HG03108 (cell line): ENCODE results near the gene HS1BP3.

ENCODE experiments used
- ATAC-seq: cut with Tn5 transposase; IDR thresholded peaks from one replicate; pipeline ENCODE4 v1.9.1; 2021; ENCODE audit warnings: moderate library complexity; ENCODE audit not compliant: unreplicated experiment

Gene HS1BP3

DNA sequence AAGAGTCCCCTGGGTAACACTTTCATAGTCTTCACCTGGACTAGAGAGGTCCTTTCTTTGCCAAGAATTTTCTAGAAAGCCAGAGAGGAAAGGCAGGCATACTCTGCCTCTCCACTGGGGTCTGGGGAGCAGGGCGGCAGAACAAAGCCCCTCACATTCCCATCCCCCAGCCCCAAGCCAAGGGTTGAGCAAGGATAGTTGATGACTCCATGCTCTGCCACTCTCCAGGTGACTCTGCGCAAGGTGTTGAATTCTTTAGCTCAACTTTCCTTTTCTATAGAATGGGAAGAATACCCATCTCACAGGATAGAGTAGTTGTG, 13.1 kb upstream of the HS1BP3 start:
- ATAC-seq: no peak

DNA sequence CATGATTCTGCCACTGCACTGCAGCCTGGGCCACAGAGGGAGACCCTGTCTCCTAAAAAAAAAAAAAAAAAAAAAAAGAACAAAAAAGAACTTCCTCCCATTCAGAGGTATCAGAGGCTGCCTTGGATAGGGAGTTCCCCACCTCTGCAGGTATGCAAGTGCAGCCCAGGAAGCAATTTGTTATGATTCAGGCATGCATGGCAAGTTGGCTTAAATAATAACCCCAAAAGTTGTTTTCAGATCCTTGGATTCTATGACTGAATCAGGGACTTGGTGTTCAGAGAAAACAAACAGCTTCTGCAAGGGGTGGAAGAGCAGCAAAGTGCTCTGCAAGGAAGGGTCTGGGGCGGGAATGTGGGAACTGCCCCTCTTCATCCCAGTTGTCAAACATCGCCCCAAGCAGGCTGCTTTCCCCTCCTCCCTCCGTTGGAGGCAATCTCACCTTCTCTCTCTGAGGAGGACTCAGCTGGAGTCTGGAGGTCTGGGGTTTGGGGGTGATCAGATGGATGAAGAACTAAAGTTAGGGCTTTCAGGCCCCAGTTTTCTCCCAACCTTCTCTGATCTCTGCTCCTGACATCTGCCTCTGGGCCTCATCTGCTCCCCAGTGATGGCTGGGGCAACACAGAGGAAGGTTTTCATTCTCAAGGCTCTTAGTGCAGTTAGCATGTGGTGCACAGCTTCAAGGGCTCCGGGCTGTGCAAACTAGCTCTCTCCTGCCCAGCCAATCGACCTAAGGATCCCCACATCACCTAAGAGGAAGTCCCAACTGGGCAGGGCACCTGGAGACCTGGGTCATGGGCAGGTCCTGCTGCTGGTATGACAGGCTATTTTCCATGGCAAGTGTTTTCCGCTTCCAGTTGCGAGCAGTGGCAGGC, 12.5 kb upstream of the HS1BP3 start:
- ATAC-seq: no peak

DNA sequence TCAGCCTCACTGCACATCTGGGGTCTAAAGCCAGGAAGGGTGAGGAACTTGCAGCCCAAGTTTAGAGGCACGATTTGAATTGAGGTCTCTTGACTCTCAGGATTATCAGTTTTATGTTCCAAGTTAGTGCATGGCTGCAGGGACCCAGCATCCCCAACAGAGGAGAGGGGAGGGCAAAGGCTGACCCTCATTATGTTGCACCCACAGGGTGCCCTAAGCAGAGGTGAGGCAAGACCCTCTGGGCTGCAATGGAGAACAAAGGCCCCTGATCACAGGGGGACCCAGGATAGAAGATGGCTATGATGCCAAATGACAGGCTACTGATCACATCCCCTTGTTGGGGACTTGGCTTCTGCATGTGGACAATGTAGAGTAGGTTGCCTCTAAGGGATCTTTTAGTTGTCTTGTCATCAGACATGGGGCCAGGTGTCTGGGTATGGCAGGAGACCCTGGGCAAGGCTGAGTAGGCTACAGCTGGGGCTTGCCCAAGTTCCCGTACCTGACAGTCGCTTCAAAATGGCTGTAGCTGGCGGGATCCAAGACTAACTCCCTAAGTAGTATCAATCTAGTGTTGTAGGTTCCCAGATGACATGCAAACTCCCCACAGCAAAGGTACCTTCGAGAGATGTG, 11.5 kb upstream of the HS1BP3 start:
- no peak for ATAC-seq

DNA sequence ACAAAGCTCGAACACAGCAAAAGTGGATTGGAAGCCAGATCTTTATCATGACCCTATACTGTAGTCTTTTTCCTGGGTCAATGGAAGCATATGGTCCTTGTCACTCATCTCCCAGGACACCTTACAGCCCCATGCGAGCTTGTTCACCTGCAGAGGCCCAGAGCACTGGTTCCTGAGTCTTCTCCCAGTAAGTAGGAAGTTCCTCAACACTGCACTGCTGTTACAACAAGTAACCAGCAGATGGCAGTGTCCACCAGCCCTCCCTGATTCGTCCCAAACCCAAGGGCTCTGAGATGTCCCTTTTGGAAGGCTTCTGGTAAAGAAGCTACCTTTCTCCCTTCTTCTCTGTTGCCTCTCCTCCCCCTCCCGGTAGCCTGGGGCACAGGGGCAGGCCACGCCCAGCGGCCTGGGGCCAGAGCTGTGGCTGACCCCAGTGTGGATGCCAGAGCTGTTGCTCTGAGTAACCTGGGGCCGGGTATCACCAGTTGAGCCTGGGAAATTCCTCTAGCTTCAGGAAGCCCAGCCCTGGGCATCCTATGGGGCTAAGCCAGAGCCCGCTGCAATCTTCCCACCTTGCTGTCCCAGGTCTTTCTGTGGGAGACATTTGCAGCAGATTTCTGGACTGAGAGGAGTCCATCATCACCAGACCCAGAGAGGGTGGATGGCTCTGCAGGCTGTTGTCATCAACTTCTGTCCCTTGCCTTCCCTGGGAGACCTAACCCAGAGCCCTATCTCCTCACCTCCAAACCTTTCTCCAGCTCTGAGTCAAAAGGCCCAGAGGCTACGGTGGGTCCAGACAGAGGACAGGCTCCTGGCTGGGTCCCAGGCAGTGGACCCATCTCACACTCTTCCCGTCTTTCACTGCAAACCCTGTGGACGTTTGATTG, 10.8 kb upstream of the HS1BP3 start:
- no peak for ATAC-seq

DNA sequence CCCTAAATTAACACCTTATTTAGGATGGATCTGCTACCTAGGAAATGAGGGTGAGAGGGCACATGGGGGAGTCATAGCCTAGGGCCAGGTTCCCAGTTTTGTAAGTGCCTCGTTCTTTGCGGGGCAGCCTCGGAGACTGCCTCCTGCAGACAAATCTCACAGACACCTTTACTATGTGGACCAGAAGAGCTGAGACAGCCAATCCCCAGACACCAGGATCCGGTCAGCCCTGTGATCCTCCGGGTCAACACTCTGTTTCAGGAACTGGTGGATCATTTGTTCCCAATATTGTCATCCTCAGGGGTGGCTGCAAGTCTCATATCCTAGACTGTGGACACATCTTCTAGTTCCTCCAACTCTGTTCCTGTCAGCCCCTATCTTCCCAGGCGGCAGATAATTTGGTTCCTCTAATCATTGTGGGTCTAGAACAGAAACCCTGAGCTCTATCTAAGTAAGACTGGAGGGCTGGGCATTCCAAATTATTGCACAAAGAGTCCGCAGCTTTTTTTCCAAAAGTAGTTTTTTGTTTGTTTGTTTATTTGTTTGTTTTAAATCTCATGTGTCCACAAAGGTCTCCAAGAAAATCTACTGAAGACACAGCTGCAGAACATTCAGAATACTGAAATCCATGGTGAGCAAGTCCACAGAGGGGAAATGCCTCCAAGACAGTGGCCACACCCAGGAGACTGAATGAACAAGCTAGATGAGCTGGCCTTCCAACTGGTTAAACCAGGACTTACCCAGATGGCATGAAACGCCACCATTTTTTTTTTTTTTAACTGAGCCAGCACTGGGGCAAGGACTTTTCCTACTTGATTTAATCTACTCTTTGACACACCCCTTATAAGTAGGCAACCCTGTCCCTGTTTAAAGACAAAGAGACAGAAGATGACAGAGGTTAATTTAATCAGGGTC, 9.9 kb upstream of the HS1BP3 start:
- no peak for ATAC-seq

DNA sequence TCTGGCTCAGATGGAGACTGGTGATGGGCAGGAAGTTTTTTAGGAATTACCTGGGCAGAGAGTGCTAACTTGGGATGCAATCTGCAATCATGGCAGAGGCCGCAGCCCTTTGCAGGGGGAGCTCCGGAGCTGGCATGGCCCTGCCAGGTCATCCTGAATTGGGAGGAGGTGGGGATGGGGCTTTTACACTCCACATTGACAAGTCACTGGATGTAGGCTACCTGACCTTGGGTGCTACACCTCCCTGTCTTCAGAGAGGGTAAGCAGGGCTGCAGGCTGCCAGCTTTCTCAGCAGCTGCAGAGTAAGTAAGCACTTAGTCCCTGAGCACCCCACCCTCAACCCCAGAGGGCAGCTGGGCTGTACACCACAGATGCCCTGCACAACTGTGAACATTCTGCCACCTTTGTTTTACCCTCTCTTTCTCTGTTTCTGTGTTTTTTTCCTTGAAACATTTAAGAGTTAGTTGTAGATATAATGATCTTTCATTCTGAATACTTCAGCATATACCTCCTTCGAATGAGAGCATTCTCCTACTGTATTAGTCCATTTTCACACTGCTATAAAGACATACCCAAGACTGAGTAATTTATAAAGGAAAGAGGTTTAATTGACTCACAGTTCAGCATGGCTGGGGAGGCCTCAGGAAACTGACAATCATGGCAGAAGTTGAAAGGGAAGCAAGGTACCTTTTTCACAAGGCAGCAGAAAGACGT, 6.8 kb upstream of the HS1BP3 start:
- ATAC-seq: no peak

DNA sequence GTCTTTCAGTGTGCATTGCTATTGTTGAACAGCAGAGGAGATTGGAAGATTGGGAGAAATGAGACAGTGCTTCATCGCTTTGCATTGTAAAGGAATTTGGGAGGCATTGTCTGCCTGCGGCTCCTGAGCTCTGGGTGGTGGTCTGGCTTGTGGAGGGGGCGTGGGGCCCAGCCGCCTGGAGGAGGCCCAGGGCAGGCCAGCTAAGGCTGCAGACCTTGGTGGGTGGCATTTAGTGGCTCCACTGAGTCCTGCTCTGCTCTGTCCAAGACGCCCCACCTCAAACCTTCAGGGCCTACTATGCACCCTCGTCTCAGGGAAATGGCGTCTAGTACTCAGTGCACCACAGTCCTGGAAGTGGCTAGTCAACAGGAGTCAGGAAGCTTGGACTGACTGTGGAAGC, 5.7 kb upstream of the HS1BP3 start:
- no peak for ATAC-seq

DNA sequence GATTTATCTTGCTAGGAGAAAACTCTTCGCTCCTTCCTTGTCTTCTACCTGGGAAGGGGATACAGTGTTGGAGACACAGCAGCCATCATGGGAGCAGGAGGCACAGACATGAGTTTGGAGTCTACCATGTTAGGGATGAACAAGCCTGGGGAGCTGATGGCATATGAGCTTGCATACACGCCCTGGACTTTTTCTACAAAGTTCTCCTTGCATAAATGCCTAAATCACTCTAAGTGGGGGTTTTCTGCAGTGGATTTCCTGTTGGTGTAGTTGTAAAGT, 3.6 kb upstream of the HS1BP3 start:
- ATAC-seq: no peak

DNA sequence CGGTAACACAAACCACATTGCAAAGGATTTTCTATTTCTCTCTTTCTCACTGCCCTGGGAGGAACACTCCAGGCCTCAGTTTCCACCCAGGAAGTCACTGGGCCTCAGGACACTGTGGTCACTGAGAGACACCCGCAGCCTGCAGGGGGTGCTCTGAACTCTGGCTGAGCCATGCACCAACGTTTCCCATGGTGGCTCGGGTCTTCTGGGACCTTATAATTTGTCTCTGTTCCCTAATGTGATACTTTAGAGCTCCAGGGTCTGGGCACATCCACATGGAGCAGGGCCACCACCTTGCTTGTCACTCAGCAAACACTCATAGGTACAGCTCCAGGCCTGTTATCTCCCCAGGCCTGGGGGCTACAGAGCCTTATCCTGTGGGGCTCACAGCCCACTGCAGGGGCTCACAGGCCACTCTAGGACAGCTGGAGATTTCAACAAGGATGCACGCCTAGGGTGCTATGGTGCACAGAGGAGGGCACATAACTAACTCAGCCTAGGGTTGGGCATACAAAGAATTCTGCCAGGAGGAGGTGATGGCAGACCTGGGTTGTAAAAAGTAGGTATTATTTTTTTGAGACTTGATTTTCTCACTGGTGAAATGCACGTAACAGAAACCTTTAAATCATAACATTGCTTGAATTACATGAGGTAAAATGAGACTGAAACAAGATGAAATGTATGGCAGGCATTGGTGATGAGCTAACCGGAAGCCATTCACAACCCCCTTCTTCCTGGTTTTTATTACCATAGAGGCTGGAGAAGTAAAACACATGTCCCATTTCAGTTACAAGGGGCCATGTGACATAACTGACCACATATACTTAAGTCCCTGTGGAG, 3.0 kb upstream of the HS1BP3 start:
- ATAC-seq: no peak

DNA sequence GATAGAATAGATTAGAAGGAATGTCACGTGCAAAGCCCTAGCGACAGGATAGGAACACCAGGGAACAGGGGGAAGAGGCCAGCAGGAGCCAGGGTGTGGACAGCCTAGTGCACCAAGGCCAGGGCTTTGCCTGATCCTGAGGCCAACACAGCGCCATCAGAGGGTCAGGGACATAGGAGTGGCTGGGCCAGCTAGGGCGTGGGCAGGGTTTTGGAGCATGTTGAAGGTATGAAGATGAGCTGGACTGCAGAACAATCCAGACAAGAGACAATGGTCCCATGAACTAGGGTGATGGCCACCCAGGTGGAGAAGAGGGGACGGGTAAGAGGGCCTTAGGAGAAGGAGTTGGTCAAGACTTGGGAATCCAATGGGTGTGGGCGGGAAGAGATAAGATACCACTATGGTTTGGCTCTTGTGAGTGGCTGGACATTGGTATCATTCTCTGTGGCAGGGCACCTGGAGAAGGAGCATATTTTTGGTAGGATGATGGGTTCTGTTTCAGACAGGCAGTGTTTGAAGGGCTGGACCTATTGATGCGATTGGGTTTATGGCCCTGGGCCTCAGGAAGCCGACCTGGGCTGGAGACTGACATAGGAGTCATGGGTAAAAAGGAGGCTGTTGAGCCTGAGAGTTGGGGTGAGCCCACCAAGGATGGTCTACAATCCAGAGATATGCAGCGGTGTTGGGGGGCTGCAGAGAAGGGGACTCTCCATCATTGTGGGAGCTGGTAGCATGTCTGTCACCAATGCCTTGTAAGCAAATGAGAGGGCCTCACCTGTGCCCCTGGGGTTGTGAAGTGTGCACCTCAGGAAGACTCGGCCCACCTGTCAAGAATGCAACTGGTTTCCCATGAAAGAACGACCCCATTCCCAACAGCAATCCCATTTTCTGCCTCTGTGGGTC, 2.0 kb upstream of the HS1BP3 start:
- no peak for ATAC-seq

DNA sequence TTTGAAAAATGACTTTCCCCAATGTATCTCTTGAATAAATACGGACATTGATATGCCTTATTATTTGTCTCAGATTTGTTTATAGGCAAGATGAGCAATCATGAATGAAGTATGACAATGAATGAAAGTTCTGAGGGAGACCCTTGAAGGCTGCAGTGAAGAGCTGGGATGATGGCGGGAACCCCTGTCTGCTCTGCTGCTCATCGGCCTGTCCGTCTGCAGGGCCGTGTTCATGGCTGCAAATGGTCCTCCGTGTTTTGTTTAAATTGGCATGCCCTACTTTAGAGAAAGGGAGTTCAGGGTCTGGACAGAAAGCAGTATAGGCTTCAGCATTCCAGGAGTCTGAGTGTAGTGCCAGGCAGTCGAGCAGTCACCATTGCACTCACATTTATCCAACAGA, 1.2 kb upstream of the HS1BP3 start:
- no peak for ATAC-seq

DNA sequence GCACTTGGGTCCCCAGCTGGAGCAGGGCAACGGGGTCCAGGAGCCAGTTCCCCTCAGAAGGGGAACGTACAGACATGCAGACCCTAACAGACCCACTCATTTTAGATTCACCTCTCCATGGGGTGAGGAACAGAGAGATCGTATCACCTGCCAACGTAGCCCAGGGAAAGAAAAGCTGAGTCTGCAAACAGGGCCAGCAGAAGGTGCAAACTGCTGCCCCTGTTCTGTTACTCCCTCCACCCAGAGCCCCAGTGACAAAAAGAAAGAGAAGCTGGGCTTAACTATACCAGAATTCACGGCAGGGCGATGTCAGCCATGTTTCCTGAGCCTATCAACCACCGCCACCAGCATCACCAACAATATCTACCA, 817 bp upstream of the HS1BP3 start:
- ATAC-seq: no peak

DNA sequence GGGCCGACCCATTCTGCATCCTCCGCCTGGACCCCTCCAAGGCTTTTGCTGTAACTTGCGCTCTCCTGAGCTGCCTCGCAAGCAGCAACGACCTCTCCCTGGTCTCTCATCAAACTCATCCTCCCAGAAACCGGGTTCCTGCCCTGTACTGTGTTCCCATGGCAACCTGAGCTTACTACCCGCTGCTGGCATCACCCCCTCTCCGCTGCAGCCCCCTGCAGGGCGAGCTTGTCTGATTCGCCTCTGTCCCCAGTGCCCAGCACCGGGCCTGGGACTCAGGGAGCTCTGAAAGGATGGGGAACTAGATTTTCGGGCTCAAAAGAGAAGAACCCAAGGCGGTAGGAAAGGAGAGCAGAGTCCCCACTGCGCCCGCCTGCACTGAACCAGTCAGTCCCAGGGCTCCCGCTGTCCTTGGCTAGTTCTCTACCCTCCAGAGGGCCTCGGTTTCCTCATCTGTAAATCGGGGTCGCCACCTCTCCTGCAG, 463 bp downstream of the HS1BP3 start:
- ATAC-seq: no peak

DNA sequence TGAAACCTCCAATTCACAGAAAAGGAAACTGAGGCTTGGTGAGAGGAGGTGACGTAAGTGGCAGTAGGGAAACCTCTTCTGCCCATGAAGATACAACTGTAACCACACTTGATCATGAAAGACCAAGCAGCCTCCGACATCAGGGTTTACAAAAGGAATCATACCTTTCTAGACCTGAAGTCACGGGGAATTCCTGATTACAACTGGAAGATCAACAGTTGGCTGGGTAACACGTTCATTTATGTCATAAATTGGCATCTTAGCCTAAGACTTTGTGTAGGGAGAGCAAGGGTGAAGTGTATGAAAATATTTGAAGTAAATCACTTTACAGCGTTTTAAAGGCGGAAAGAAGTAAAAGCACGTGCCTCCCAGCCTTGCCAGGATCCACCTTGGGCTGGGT, 922 bp downstream of the HS1BP3 start:
- no peak for ATAC-seq

DNA sequence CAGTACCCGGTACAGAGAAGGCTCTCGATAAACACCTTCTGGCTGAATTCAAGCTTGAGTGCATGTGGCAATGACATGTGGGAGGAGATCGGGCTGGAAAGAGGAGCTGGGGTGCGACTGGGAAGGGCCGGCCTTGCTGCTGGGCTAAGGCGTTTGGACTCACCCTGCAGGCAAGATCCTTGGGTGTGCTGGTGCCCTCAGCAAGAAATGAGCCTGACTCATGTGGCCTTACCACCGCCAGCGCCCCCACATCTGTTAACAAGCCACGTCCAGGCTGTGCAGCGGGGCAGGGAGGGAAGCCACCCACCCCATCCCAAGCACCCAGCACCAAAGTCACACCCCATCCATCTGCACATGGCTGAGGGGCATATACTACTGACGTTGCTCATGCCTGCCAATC, 1.3 kb downstream of the HS1BP3 start:
- no peak for ATAC-seq

DNA sequence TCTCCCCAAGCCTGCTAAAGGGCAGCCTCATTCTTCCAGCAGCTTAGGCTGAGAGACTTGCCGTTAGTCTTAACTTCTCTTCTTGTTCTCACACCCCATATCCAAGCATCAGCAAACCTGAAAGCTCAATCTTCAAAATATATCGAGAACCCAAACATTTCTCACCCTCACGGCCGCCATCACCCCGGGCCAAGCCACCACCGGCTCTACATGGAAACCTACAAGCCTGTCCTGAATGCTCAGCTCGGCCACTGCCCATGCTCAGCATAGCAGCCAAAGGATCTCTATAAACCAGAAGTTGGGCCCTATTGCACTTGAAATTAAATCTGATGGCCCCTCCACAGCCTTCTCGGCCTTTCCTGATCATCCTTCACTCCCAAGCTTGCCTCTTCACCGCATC, 2.1 kb downstream of the HS1BP3 start:
- no peak for ATAC-seq

DNA sequence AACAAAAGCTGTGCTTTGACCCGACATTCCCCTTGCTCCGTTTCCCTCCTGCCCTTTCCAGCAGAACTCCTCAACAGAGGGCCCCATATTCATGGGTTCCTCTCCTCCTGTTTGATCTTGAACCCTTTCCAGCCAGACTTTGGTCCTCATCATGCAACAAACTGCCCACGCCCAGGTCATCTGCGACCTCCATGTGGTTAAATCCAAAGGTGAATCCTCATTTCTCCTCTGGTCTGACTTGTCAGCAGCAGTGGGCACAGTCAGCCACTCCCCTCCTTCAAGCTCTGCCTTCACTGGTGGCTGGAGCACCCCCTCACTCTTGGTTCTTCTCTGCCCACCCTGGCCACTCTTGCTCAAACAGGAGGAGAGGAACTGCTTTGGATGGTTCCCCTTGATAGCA, 2.7 kb downstream of the HS1BP3 start:
- no peak for ATAC-seq

DNA sequence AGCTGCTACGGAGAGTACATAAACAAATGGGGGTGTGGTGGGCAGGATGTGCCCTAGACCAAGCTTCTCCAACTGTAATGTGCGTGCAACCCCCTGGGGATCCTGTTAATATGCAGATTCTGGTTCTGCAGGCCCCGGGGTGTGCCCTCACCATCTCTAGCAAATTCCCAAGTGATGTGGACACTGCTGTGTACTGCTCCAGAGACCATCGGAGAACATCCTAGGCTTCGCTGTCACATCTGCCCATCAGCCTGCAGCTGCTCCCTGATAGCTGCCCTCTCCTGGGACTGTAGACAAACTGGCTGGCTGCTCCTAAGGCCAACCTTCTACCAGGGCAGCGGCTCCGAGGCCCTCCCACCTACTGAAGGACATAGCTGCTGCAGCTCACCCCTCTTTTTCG, 3.2 kb downstream of the HS1BP3 start:
- no peak for ATAC-seq
